Gastroesophageal sphincter (tissue), 4 donors: ENCODE results near the gene FBP1. TPM values are rescaled to one million over a fixed set of nuclear protein-coding genes. Genes with fewer than 3 reads are reported as not detected.
A peak's percentile ranks its signal among the peaks of the same experiment; 100 is the strongest.

Source experiments
- ATAC-seq: fragments of 150-250 bp; one replicate; pipeline ENCODE4 v1.9.1; 2016; ENCODE audit warnings: mild to moderate bottlenecking, moderate library complexity
- H3K27ac ChIP-seq, 4 donors: fragments of 200-600 bp; sonication (generic) in 3 of 4; 1 replicate in 3 of 4; 2 replicates in 1 of 4; pipeline ENCODE4 v1.5.1; 2016 to 2019
- H3K27me3 ChIP-seq: fragments of 200-600 bp; sonication (generic); one replicate; pipeline ENCODE4 v1.5.1; 2019
- H3K36me3 ChIP-seq, 2 donors: fragments of 200-600 bp; sonication (generic); one replicate each; pipeline ENCODE4 v1.5.1; 2019; ENCODE audit warnings: control low read depth in 1 of 2
- H3K4me1 ChIP-seq, 3 donors: fragments of 200-600 bp; sonication (generic); 1 replicate in 2 of 3; 2 replicates in 1 of 3; pipeline ENCODE4 v1.5.1; 2016 to 2019; ENCODE audit warnings: control low read depth in 2 of 3
- H3K4me3 ChIP-seq, 2 donors: fragments of 200-600 bp; sonication (generic); one replicate each; pipeline ENCODE4 v1.5.1; 2019; ENCODE audit warnings: mild to moderate bottlenecking in 1 of 2, moderate library complexity in 1 of 2
- H3K9me3 ChIP-seq, 3 donors: fragments of 200-600 bp; sonication (generic); one replicate each; pipeline ENCODE4 v1.5.1; 2017 to 2019; ENCODE audit warnings: control low read depth in 2 of 3
- CTCF ChIP-seq, 4 experiments: fragments of 200-600 bp in 2 of 4; fragments of 450-650 bp in 2 of 4; sonication (generic) in 1 of 4; IDR thresholded peaks; one replicate each; pipeline ENCODE4 v1.5.1; 2017 to 2019; ENCODE audit warnings: antibody characterized with exemption in 4 of 4, mild to moderate bottlenecking in 2 of 4, moderate library complexity in 2 of 4
- EP300 ChIP-seq: sonication (generic); formaldehyde crosslinking; IDR thresholded peaks from one replicate; pipeline ENCODE4 v1.6.1; 2017; ENCODE audit warnings: antibody characterized with exemption, mild to moderate bottlenecking
- POLR2A ChIP-seq, 2 donors: fragments of 450-650 bp; IDR thresholded peaks; one replicate each; pipeline ENCODE4 v1.6.1; 2017; ENCODE audit warnings: antibody characterized with exemption in 2 of 2, mild to moderate bottlenecking in 2 of 2, moderate library complexity in 1 of 2
- POLR2AphosphoS5 ChIP-seq: sonication (generic); formaldehyde crosslinking; IDR thresholded peaks from one replicate; pipeline ENCODE4 v1.6.1; 2017; ENCODE audit warnings: antibody characterized with exemption
- WGBS, 2 donors: methylation state at CpG; one replicate each; pipeline ENCODE4 v1.1.5; 2018; ENCODE audit warnings: low coverage in 1 of 2; 5-methylcytosine and 5-hydroxymethylcytosine counted together
- total RNA-seq, 4 donors: library from RNA; depleted of rRNA; stranded (reverse); fragments of >200 nt; gene quantifications; one replicate each; pipeline ENCODE4 v1.1.0, GENCODE V29; 2016

FBP1 gene
- total RNA-seq, 4 donors from 2014 or later = 0.72 to 6.3 (median 2.3) TPM; not detected in 1

- no peak overlapping the region for H3K4me3 ChIP-seq
- WGBS, 2 donors = 56 to 57% methylated on average over 7 of the region's 7 CpGs
- peak overlapping the region in 3 of 4 donors; percentile 34 to 58 (median 38) for H3K27ac ChIP-seq
- peaks cover 0 to 18% (median 5%) of the 10 kb centered on the region in 3 donors for H3K4me1 ChIP-seq
- no peaks in the 10 kb centered on the region for H3K9me3 ChIP-seq
- TF ChIP-seq POLR2AphosphoS5 (no peak), EP300 (no peak), POLR2A (IDR thresholded peaks at IDR 0.05) (no peak), CTCF (IDR thresholded peaks at IDR 0.05) (peak in 1 of 4 experiments; percentile 9)
- no peaks in the 10 kb centered on the region for H3K36me3 ChIP-seq
- peak; percentile 43 for ATAC-seq
- H3K27me3 ChIP-seq = no peaks in the 10 kb centered on the region
These were observed 35.9 kb upstream of the FBP1 start for GRCh38 chr9:94675008-94675881.

DNA sequence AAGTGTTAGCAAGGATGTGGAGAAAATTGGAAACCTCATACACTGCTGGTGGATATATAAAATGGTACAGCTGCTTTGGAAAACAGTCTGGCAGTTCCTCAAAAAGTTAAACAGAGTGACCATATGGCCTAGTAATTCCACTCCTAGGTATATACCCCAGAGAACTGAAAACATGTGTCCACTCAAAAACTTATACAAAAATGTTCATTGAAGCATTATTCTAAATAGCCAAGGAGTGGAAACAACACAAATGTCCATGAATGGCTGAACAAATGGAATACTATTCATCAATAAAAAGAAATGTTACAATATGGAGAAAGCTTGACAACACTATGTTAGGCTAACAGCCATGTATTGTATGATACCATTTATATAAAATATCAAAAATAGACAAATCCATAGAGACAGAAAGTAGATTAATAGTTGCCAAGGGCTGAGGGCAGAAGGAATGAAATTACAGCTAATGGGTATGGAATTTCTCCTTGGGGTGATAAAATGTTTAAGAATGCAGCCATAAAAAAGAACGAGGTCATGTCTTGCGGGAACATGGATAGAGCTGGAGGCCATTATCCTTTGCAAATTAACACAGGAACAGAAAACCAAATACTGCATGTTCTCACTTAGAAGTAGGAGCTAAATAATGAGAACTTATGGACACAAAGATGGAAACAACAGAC lies 33.6 kb upstream of the FBP1 start:
- no peaks in the 10 kb centered on the region for H3K9me3 ChIP-seq
- H3K4me3 ChIP-seq = no peak overlapping the region
- no peak overlapping the region for H3K27ac ChIP-seq
- TF ChIP-seq EP300 (no peak), POLR2A (IDR thresholded peaks at IDR 0.05) (no peak), CTCF (IDR thresholded peaks at IDR 0.05) (no peak), POLR2AphosphoS5 (no peak)
- peaks cover 0 to 28% (median 5%) of the 10 kb centered on the region in 3 donors for H3K4me1 ChIP-seq
- H3K36me3 ChIP-seq = no peaks in the 10 kb centered on the region
- 50 to 83% methylated on average over 2 of the region's 2 CpGs for WGBS, 2 donors
- no peaks in the 10 kb centered on the region for H3K27me3 ChIP-seq
- no peak for ATAC-seq

DNA sequence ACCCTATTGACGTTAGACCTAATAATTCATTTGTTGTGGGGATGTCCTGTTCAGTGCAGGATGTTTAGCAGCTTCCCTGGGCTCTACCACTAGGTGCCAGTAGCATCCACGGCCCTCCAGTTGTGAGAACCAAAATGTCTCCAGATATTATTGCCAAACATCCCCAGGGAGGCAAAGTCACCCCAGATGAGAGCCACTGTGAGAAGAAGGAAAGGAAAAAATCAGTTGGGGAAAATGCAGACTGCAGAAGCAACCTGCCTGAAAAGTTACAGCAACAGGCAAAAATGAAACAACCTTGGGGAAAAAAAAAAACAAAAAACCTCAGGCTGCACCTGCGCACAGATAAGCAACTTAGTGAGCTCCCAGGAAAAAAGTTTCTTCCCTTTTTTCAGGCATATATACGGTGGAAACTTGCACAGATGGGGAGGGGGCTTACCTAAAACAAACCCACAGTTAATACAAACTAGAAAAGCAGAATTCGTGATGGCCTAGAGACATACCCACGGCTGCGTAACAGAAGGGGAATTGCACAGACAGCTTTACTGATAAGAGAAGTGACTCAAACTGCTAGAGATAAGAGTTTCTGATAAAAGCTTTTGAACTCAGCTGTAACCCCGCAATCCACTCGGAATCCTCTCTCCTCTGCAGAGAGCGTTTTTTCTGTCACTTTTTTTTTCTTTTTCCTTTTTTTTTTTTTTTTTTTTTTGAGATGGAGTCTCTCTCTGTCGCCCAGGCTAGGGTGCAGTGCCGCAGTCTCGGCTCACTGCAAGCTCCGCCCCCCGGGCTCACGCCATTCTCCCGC lies 29.8 kb upstream of the FBP1 start:
- no peaks in the 10 kb centered on the region for H3K9me3 ChIP-seq
- no peaks in the 10 kb centered on the region for H3K27me3 ChIP-seq
- TF ChIP-seq POLR2AphosphoS5 (peak; percentile 9), EP300 (no peak), CTCF (IDR thresholded peaks at IDR 0.05) (peak; percentile 44 to 77 (median 55)), POLR2A (IDR thresholded peaks at IDR 0.05) (no peak)
- no peak overlapping the region for H3K27ac ChIP-seq
- H3K4me1 ChIP-seq = peaks cover 0 to 9% (median 0%) of the 10 kb centered on the region in 3 donors
- H3K4me3 ChIP-seq = peak overlapping the region in 1 of 2 donors; percentile 20
- 51 to 52% methylated on average over 7 to 11 of the region's 17 CpGs for WGBS, 2 donors
- H3K36me3 ChIP-seq = no peaks in the 10 kb centered on the region
- ATAC-seq = peak; percentile 72

GRCh38 chr9:94668418-94668927 lies 29.2 kb upstream of the FBP1 start:
- H3K27me3 ChIP-seq = no peaks in the 10 kb centered on the region
- no peak overlapping the region for H3K4me3 ChIP-seq
- peaks cover 0 to 9% (median 0%) of the 10 kb centered on the region in 3 donors for H3K4me1 ChIP-seq
- ATAC-seq = no peak
- TF ChIP-seq CTCF (IDR thresholded peaks at IDR 0.05) (no peak), POLR2AphosphoS5 (no peak), POLR2A (IDR thresholded peaks at IDR 0.05) (no peak), EP300 (no peak)
- no peak overlapping the region for H3K27ac ChIP-seq
- 50 to 75% methylated on average over 4 to 6 of the region's 6 CpGs for WGBS, 2 donors
- no peaks in the 10 kb centered on the region for H3K36me3 ChIP-seq
- H3K9me3 ChIP-seq = no peaks in the 10 kb centered on the region
